Caco-2 (cell line): ENCODE data around the gene PRODH. TPM values are rescaled to one million over a fixed set of nuclear protein-coding genes. Genes with fewer than 3 reads are reported as not detected.
"Not testable (repeated sequence)": the region's sequence is repeated elsewhere in the genome, so short reads cannot be mapped to it uniquely, and the experiment has no call there.

Experiments
- BruUV-seq: library from RNA; stranded (reverse); fragments of 400-500 nt; replicated peaks from 2 replicates; lab custom pipeline; 2021; lab: Mats Ljungman, UMichigan
- CTCF ChIA-PET: fragments of 300-600 bp; sonication (Branson Sonifier 250); formaldehyde crosslinking; loops from one replicate; lab custom pipeline; 2022; ENCODE audit warnings: antibody characterized with exemption; lab: Charles Lee
- POLR2A ChIA-PET: fragments of 300-600 bp; sonication (Branson Sonifier 250); formaldehyde crosslinking; loops from one replicate; lab custom pipeline; 2022; ENCODE audit warnings: antibody characterized with exemption; lab: Charles Lee
- DNase-seq, 2 experiments: peaks; one replicate each; pipeline versions ENCODE4 v3.0.0 to v3.0.0-alpha.2; 2020 to 2022
- H3K27me3 ChIP-seq: replicated peaks from 2 replicates; pipeline ENCODE4 v1.6.0; 2011; ENCODE audit warnings: low read length; ENCODE audit not compliant: control insufficient read depth, insufficient read depth
- H3K36me3 ChIP-seq: 2 replicates; pipeline ENCODE4 v1.5.1; 2011; ENCODE audit warnings: low read length; ENCODE audit not compliant: control insufficient read depth, insufficient read depth
- H3K4me1 ChIP-seq: fragments of 250-450 bp; sonication (Bioruptor Pico); 2 replicates; pipeline ENCODE4 v1.5.1; 2020; ENCODE audit warnings: mild to moderate bottlenecking
- H3K4me3 ChIP-seq: 2 replicates; pipeline ENCODE4 v1.5.1; 2011; ENCODE audit warnings: low read depth, mild to moderate bottlenecking, control low read depth, low read length
- H3K9me3 ChIP-seq: fragments of 250-450 bp; sonication (Bioruptor Pico); 2 replicates; pipeline ENCODE4 v1.5.1; 2020; ENCODE audit warnings: mild to moderate bottlenecking, moderate library complexity
- H3K27ac Mint-ChIP-seq: one replicate; pipeline ENCODE4 v1.8.0; 2022; ENCODE audit warnings: mixed read lengths; ENCODE audit not compliant: unreplicated experiment
- H3K27me3 Mint-ChIP-seq: one replicate; pipeline ENCODE4 v1.8.0; 2022; ENCODE audit warnings: mixed read lengths; ENCODE audit not compliant: insufficient read depth, unreplicated experiment
- H3K36me3 Mint-ChIP-seq: one replicate; pipeline ENCODE4 v1.8.0; 2022; ENCODE audit warnings: mild to moderate bottlenecking, mixed read lengths; ENCODE audit not compliant: insufficient read depth, unreplicated experiment
- H3K4me1 Mint-ChIP-seq: one replicate; pipeline ENCODE4 v1.8.0; 2022; ENCODE audit warnings: low read depth, mixed read lengths; ENCODE audit not compliant: unreplicated experiment
- H3K4me3 Mint-ChIP-seq: one replicate; pipeline ENCODE4 v1.8.0; 2022; ENCODE audit warnings: mild to moderate bottlenecking, moderate library complexity, mixed read lengths; ENCODE audit not compliant: unreplicated experiment
- H3K9me3 Mint-ChIP-seq: one replicate; pipeline ENCODE4 v1.8.0; 2022; ENCODE audit warnings: mixed read lengths; ENCODE audit not compliant: unreplicated experiment
- intact Hi-C: fragments of 100-400 bp; cut with micrococcal nuclease; formaldehyde crosslinking; loops from one replicate; pipeline ENCODE4 v1.10.0; 2022; ENCODE audit not compliant: unreplicated experiment
- total RNA-seq: library from RNA; stranded (reverse); gene quantifications from 2 replicates; pipeline ENCODE4 v1.2.3, GENCODE V29; 2022
- TF ChIP-seq, protein P1 (sequence below), 2 experiments: fragments of 200-600 bp in 1 of 2; IDR thresholded peaks; 1 replicate in 1 of 2; 2 replicates in 1 of 2; pipeline versions ENCODE4 v1.5.1 to v1.8.0; 2011 to 2022; ENCODE audit warnings: antibody characterized with exemption in 1 of 2, control low read depth in 1 of 2, inconsistent platforms in 1 of 2, low read depth in 1 of 2, low read length in 1 of 2, mild to moderate bottlenecking in 1 of 2, moderate library complexity in 1 of 2; ENCODE audit not compliant: insufficient read depth in 1 of 2, severe bottlenecking in 1 of 2, unreplicated experiment in 1 of 2

PRODH gene
- total RNA-seq, 1 experiment from 2014 or later = 47.9 TPM

DNA sequence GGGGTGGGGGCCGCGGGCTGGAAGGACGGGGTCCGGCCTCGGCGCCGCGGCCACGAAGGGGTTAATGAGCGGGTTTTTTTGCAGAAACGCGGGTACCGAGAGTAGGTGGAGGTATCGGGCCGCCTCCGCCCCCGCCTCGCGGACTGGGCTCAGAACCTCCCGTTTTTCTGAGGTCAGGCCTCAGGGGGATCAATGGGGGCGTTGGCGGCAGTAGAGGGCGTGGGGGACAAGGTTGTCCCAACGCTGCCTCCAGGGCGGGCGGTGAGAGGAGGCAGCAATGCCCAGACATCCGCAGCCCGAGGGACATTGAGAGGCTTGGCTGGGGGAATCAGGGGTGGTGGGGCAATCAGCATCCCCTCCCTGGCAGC, 34.8 kb upstream of the PRODH start:
- no peaks in the 10 kb centered on the region for H3K36me3 Mint-ChIP-seq
- Histone ChIP-seq H3K36me3 (no peaks in the 10 kb centered on the region), H3K9me3 (no peaks in the 10 kb centered on the region), H3K4me1 (no peaks in the 10 kb centered on the region), H3K27me3 (no peaks in the 10 kb centered on the region), H3K4me3 (peak overlapping the region; percentile 84)
- no peaks in the 10 kb centered on the region for H3K27me3 Mint-ChIP-seq
- H3K4me3 Mint-ChIP-seq = peak overlapping the region; percentile 68
- CTCF ChIA-PET = no interaction called here
- no TSS peak for BruUV-seq
- TF ChIP-seq, protein P1, sequence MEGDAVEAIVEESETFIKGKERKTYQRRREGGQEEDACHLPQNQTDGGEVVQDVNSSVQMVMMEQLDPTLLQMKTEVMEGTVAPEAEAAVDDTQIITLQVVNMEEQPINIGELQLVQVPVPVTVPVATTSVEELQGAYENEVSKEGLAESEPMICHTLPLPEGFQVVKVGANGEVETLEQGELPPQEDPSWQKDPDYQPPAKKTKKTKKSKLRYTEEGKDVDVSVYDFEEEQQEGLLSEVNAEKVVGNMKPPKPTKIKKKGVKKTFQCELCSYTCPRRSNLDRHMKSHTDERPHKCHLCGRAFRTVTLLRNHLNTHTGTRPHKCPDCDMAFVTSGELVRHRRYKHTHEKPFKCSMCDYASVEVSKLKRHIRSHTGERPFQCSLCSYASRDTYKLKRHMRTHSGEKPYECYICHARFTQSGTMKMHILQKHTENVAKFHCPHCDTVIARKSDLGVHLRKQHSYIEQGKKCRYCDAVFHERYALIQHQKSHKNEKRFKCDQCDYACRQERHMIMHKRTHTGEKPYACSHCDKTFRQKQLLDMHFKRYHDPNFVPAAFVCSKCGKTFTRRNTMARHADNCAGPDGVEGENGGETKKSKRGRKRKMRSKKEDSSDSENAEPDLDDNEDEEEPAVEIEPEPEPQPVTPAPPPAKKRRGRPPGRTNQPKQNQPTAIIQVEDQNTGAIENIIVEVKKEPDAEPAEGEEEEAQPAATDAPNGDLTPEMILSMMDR (IDR thresholded peaks at IDR 0.05; ENCODE audit: insufficient read depth in 1 of 2, low read depth in 1 of 2, low read length in 1 of 2, severe bottlenecking in 1 of 2, unreplicated experiment in 1 of 2) = no peak
- no peaks in the 10 kb centered on the region for H3K9me3 Mint-ChIP-seq
- H3K27ac Mint-ChIP-seq = no peak overlapping the region
- H3K4me1 Mint-ChIP-seq = no peaks in the 10 kb centered on the region
- intact Hi-C loops = no loop called here
- DNase-seq = no peak
- POLR2A ChIA-PET = no interaction called here

- H3K9me3 ChIP-seq = no peaks in the 10 kb centered on the region
- Mint-ChIP-seq H3K36me3 (no peaks in the 10 kb centered on the region), H3K27ac (no peak overlapping the region), H3K27me3 (no peaks in the 10 kb centered on the region), H3K4me1 (no peaks in the 10 kb centered on the region), H3K4me3 (peak overlapping the region; percentile 68), H3K9me3 (no peaks in the 10 kb centered on the region)
- intact Hi-C loops = no loop called here
- TF ChIP-seq, protein P1 (IDR thresholded peaks at IDR 0.05; ENCODE audit: insufficient read depth in 1 of 2, low read depth in 1 of 2, low read length in 1 of 2, severe bottlenecking in 1 of 2, unreplicated experiment in 1 of 2) = peak; percentile 18 to 42
- H3K27me3 ChIP-seq = no peaks in the 10 kb centered on the region
- no peaks in the 10 kb centered on the region for H3K4me1 ChIP-seq
- ChIA-PET CTCF (no interaction called here), POLR2A (no interaction called here)
- BruUV-seq = no TSS peak
- no peaks in the 10 kb centered on the region for H3K36me3 ChIP-seq
- DNase-seq = peak; percentile 71 to 74
- peak overlapping the region; percentile 84 for H3K4me3 ChIP-seq
These were observed 34.3 kb upstream of the PRODH start for GRCh38 chr22:18970176-18970947.

DNA sequence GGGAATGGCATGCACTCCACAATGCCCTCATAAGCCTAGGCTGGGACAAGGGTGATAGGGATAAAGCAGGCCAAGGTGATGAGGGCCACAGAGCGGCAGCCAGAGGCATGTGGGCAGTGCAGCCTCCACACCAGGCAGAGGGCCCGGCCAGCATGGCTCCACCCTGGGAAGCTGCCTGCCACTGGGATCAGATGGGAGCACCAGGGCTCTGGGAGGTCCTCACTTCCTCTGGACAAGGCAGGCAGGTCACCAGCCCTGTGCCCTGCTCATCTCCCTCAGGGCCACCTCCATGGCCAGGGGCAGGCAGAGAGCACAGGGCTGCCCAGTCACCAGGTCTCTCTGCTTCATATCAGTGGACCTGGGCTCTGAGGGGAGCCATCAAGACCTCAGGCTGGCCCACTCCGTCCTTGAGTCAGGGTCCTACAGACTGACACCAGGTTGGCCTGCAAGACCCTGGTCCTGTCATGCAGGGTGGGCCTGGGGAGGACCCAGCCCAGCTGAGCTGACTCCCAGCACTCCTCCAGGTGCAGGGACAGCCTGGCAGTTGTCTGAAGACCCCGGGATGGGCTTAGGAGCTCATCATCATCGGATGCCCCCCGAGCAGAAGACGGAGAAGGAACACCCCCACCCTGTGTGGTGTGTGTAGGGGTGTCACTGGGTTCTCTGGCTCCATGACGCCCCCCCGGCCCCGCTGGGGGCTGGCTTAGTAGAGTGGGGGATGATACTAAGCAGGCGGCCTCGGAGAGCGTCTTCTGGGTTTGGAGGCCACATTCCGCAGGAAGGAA, 33.3 kb upstream of the PRODH start:
- intact Hi-C loops, H3K36me3 ChIP-seq, H3K4me1 Mint-ChIP-seq, DNase-seq, H3K27me3 Mint-ChIP-seq, BruUV-seq, H3K36me3 Mint-ChIP-seq, H3K27ac Mint-ChIP-seq, H3K9me3 Mint-ChIP-seq, H3K27me3 ChIP-seq, H3K4me1 ChIP-seq, CTCF ChIA-PET, H3K9me3 ChIP-seq, POLR2A ChIA-PET: not testable (repeated sequence)
- H3K4me3 ChIP-seq = peak overlapping the region; percentile 30; the same call in 1 of the 2 replicates
- peak overlapping the region; percentile 68 for H3K4me3 Mint-ChIP-seq
